ENCODE results near the gene NFYC.

DNA sequence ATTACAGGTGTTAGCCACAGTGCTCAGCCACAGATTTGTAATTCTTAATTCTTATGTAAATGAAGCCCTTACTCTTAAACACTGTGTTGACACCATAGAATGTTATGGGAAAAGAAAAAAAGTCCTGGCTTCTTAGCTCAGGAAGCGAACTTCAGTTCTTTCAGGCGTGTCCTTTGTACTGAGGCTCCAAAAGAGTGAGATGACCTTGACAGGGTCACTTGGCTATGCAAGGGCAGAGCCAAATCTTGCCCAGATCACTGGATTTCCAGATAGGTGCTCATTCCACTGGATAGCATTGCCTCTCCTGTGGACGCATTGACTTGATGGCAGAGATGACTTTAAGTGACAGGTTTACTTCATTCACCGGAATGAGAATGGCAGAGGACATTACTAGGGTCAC is 4.8 kb downstream of the NFYC start:
- TF ChIP-seq POLR2A (IDR thresholded peaks at IDR 0.05) (no peak), POLR2AphosphoS5 (IDR thresholded peaks at IDR 0.05) (no peak)

Measured in breast epithelium (tissue), 3 donors.